ENCODE data around the gene OR1S1. TPM values are rescaled to one million over a fixed set of nuclear protein-coding genes. Genes with fewer than 3 reads are reported as not detected.

Gene OR1S1
- total RNA-seq, 1 experiment from 2014 or later: not detected

DNA sequence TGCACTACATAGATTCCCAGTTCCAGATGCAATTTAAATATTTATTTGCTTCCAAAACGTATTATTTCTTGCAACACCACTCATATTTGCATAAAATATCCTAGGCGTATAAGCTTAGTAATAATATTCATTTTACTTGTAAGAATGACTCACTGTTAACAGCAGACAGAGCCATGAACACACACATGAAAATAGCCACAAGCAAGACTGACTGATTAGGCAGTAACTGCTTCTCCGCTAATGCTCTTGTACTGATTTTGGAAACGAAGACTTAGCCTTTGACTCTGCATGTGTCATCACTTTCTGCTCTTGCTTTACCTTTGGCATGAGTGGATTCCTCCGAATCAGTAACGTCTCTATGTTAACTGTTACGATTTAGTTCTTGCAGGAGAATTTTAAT, 10.2 kb downstream of the OR1S1 start:
- no peak overlapping the region for H3K27ac Mint-ChIP-seq (ENCODE audit: unreplicated experiment)

GRCh38 chr11:58227956-58228615, 15.6 kb downstream of the OR1S1 start:
- DNase-seq: no peak
- Mint-ChIP-seq H3K9me3 (ENCODE audit: unreplicated experiment) (peaks cover 11% of the 10 kb centered on the region), H3K4me3 (ENCODE audit: unreplicated experiment) (no peak overlapping the region), H3K36me3 (ENCODE audit: insufficient read depth, unreplicated experiment) (no peaks in the 10 kb centered on the region), H3K27ac (ENCODE audit: unreplicated experiment) (no peak overlapping the region), H3K4me1 (ENCODE audit: low read depth, unreplicated experiment) (no peaks in the 10 kb centered on the region), H3K27me3 (ENCODE audit: insufficient read depth, unreplicated experiment) (no peaks in the 10 kb centered on the region)
- Histone ChIP-seq H3K36me3 (ENCODE audit: control insufficient read depth, insufficient read depth, low read length) (no peaks in the 10 kb centered on the region), H3K4me3 (ENCODE audit: low read depth, low read length) (no peak overlapping the region), H3K27me3 (replicated peaks; ENCODE audit: control insufficient read depth, insufficient read depth, low read length) (no peaks in the 10 kb centered on the region), H3K4me1 (no peaks in the 10 kb centered on the region), H3K9me3 (no peaks in the 10 kb centered on the region)
- BruUV-seq (replicated peaks): no TSS peak
- no peak for TF ChIP-seq CTCF (IDR thresholded peaks at IDR 0.05; ENCODE audit: insufficient read depth in 1 of 2, low read depth in 1 of 2, low read length in 1 of 2, severe bottlenecking in 1 of 2, unreplicated experiment in 1 of 2)
- POLR2A ChIA-PET: no interaction called here
- intact Hi-C loops (cut with micrococcal nuclease; ENCODE audit: unreplicated experiment): no loop called here
- CTCF ChIA-PET: no interaction called here

More for the DNA sequence above, 10.2 kb downstream of the OR1S1 start:
- no peak for TF ChIP-seq CTCF (IDR thresholded peaks at IDR 0.05; ENCODE audit: insufficient read depth in 1 of 2, low read depth in 1 of 2, low read length in 1 of 2, severe bottlenecking in 1 of 2, unreplicated experiment in 1 of 2)
- no peaks in the 10 kb centered on the region for H3K4me1 ChIP-seq
- no peak for DNase-seq
- H3K9me3 ChIP-seq: no peaks in the 10 kb centered on the region
- intact Hi-C loops (cut with micrococcal nuclease; ENCODE audit: unreplicated experiment): no loop called here
- no TSS peak for BruUV-seq (replicated peaks)
- H3K27me3 ChIP-seq (replicated peaks; ENCODE audit: control insufficient read depth, insufficient read depth, low read length): no peaks in the 10 kb centered on the region
- Mint-ChIP-seq H3K9me3 (ENCODE audit: unreplicated experiment) (peaks cover 2% of the 10 kb centered on the region), H3K27me3 (ENCODE audit: insufficient read depth, unreplicated experiment) (no peaks in the 10 kb centered on the region), H3K4me3 (ENCODE audit: unreplicated experiment) (no peak overlapping the region), H3K36me3 (ENCODE audit: insufficient read depth, unreplicated experiment) (no peaks in the 10 kb centered on the region), H3K4me1 (ENCODE audit: low read depth, unreplicated experiment) (peaks cover 5% of the 10 kb centered on the region)
- H3K4me3 ChIP-seq (ENCODE audit: low read depth, low read length): no peak overlapping the region
- no peaks in the 10 kb centered on the region for H3K36me3 ChIP-seq (ENCODE audit: control insufficient read depth, insufficient read depth, low read length)
- ChIA-PET CTCF (no interaction called here), POLR2A (no interaction called here)

- Histone ChIP-seq H3K4me3 (ENCODE audit: low read depth, low read length) (no peak overlapping the region), H3K36me3 (ENCODE audit: control insufficient read depth, insufficient read depth, low read length) (no peaks in the 10 kb centered on the region), H3K4me1 (no peaks in the 10 kb centered on the region), H3K27me3 (replicated peaks; ENCODE audit: control insufficient read depth, insufficient read depth, low read length) (no peaks in the 10 kb centered on the region), H3K9me3 (peaks cover 14% of the 10 kb centered on the region)
- no peaks in the 10 kb centered on the region for H3K36me3 Mint-ChIP-seq (ENCODE audit: insufficient read depth, unreplicated experiment)
- no TSS peak for BruUV-seq (replicated peaks)
- H3K27me3 Mint-ChIP-seq (ENCODE audit: insufficient read depth, unreplicated experiment): no peaks in the 10 kb centered on the region
- H3K9me3 Mint-ChIP-seq (ENCODE audit: unreplicated experiment): peaks cover 15% of the 10 kb centered on the region
- H3K4me1 Mint-ChIP-seq (ENCODE audit: low read depth, unreplicated experiment): no peaks in the 10 kb centered on the region
- H3K4me3 Mint-ChIP-seq (ENCODE audit: unreplicated experiment): no peak overlapping the region
- POLR2A ChIA-PET: no interaction called here
- no peak for TF ChIP-seq CTCF (IDR thresholded peaks at IDR 0.05; ENCODE audit: insufficient read depth in 1 of 2, low read depth in 1 of 2, low read length in 1 of 2, severe bottlenecking in 1 of 2, unreplicated experiment in 1 of 2)
- intact Hi-C loops (cut with micrococcal nuclease; ENCODE audit: unreplicated experiment): no loop called here
- H3K27ac Mint-ChIP-seq (ENCODE audit: unreplicated experiment): no peak overlapping the region
- CTCF ChIA-PET: no interaction called here
- no peak for DNase-seq
Observed at GRCh38 chr11:58243954-58244353, 31.4 kb downstream of the OR1S1 start.
